Measurements from ENCODE around the gene OR2A7.
"Not testable (repeated sequence)": the region's sequence is repeated elsewhere in the genome, so short reads cannot be mapped to it uniquely, and the experiment has no call there.

The OR2A7 gene

GRCh38 chr7:144252307-144252706, 12.3 kb downstream of the OR2A7 start:
- DNase-seq, result not testable (repeated sequence)

- DNase-seq, result not testable (repeated sequence)
Measured at GRCh38 chr7:144247674-144248330, 16.8 kb downstream of the OR2A7 start.

- DNase-seq, result not testable (repeated sequence)
Measured at GRCh38 chr7:144246967-144247366, 17.6 kb downstream of the OR2A7 start.

GRCh38 chr7:144245372-144245771, 19.2 kb downstream of the OR2A7 start:
- DNase-seq, result not testable (repeated sequence)

GRCh38 chr7:144239365-144239764, 25.2 kb downstream of the OR2A7 start, which contains the start of gene OR2A42:
Gene OR2A42 (minus strand): TSS chr7:144239605. CDS start chr7:144232843, 6,762 bp downstream.
- not testable (repeated sequence) for DNase-seq

GRCh38 chr7:144238530-144239082, 26.0 kb downstream of the OR2A7 start:
- not testable (repeated sequence) for DNase-seq

- not testable (repeated sequence) for DNase-seq
Measured at GRCh38 chr7:144233039-144233438, 31.6 kb downstream of the OR2A7 start.

GRCh38 chr7:144231027-144231426, 33.6 kb downstream of the OR2A7 start:
- DNase-seq, result not testable (repeated sequence)

- DNase-seq, result peak; percentile 8
Measured at GRCh38 chr7:144228810-144229209, 35.8 kb downstream of the OR2A7 start.

- not testable (repeated sequence) for DNase-seq
Measured at GRCh38 chr7:144226866-144227265, 37.7 kb downstream of the OR2A7 start.

- DNase-seq, result not testable (repeated sequence)
Measured at GRCh38 chr7:144223675-144224074, 40.9 kb downstream of the OR2A7 start.

GRCh38 chr7:144220531-144220930, 44.1 kb downstream of the OR2A7 start:
- DNase-seq, result not testable (repeated sequence)

GRCh38 chr7:144219149-144219548, 45.4 kb downstream of the OR2A7 start:
- not testable (repeated sequence) for DNase-seq

- not testable (repeated sequence) for DNase-seq
Measured at GRCh38 chr7:144218581-144218980, 46.0 kb downstream of the OR2A7 start.

- DNase-seq, result not testable (repeated sequence)
Measured at GRCh38 chr7:144217200-144217599, 47.4 kb downstream of the OR2A7 start.

All from left hindlimb (tissue), 1 donor.